Measurements from ENCODE around the gene PSMG2.

DNA sequence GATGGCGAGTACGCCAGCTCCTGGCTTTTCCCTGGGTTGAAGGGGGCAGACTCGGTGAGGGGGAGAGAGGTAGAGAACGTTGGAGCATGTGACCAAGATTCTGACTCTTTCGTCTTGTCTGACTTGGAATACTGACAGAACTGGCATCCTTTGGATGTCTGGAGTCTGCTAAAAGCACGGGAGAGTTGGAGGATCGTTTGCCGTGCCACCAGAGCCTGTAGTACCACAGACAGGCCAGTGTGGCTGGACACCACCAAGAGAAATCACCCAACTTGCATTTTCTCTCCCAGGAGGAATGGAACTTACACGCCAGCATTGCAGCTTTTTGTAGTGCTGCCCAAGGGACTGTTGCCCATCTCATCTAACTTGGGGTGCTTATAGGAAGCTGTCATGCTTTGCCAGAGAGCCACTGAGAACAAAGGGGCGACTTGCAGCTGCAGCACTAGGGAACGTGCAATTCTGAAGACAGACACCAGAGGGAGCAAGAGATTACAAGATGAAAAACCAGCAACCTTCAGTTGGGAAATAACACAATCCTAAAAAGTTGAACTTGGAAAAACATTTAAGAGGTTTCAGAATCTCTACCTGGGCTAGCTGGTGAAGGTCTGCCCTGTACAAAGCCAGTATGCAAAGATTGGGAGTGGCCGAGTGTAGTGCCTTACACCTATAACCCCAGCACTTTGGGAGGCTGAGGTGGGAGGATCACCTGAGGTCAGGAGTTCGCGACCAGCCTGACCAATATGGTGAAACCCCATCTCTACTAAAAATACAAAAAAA, 24.1 kb downstream of the PSMG2 start:
- TF ChIP-seq, protein P1, sequence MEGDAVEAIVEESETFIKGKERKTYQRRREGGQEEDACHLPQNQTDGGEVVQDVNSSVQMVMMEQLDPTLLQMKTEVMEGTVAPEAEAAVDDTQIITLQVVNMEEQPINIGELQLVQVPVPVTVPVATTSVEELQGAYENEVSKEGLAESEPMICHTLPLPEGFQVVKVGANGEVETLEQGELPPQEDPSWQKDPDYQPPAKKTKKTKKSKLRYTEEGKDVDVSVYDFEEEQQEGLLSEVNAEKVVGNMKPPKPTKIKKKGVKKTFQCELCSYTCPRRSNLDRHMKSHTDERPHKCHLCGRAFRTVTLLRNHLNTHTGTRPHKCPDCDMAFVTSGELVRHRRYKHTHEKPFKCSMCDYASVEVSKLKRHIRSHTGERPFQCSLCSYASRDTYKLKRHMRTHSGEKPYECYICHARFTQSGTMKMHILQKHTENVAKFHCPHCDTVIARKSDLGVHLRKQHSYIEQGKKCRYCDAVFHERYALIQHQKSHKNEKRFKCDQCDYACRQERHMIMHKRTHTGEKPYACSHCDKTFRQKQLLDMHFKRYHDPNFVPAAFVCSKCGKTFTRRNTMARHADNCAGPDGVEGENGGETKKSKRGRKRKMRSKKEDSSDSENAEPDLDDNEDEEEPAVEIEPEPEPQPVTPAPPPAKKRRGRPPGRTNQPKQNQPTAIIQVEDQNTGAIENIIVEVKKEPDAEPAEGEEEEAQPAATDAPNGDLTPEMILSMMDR (IDR thresholded peaks at IDR 0.05): peak; percentile 80 to 94 (median 90)
- TF ChIP-seq POLR2A (IDR thresholded peaks at IDR 0.05): no peak

Measured in esophagus squamous epithelium (tissue), 4 donors.